ENCODE results near the gene DNAJC10. TPM values are rescaled to one million over a fixed set of nuclear protein-coding genes. Genes with fewer than 3 reads are reported as not detected.

Gene DNAJC10
- total RNA-seq, 4 donors from 2014 or later = 13.6 to 33.6 (median 22.5) TPM

- peak in 1 of 2 donors; percentile 69 for ATAC-seq
- no peaks in the 10 kb centered on the region for H3K36me3 ChIP-seq
- in situ Hi-C loops (cut with MboI; ENCODE audit: low sequenced_read_pairs in 4 of 4) = loop anchor here in 2 of 4 donors (10.0 kb wide), 1 partner anchor 201 kb away; no protein-coding TSS in a partner anchor
- intact Hi-C loops (cut with DNase I; ENCODE audit: low total_unique reads) = loop anchor here (1.0 kb wide), 1 partner anchor 196 kb away; no protein-coding TSS in a partner anchor
- H3K9me3 ChIP-seq = no peaks in the 10 kb centered on the region
- H3K4me1 ChIP-seq = no peaks in the 10 kb centered on the region
- H3K27me3 ChIP-seq = no peaks in the 10 kb centered on the region
- no peak overlapping the region for H3K27ac ChIP-seq
- no peak for DNase-seq
- no peak overlapping the region for H3K4me3 ChIP-seq
- TF ChIP-seq CTCF (IDR thresholded peaks at IDR 0.05 in 4 of 5, conservative IDR thresholded peaks at IDR 0.05 in 1 of 5) (no peak), POLR2A (IDR thresholded peaks at IDR 0.05) (no peak)
Observed at GRCh38 chr2:182784058-182784706, 68.1 kb downstream of the DNAJC10 start.

DNA sequence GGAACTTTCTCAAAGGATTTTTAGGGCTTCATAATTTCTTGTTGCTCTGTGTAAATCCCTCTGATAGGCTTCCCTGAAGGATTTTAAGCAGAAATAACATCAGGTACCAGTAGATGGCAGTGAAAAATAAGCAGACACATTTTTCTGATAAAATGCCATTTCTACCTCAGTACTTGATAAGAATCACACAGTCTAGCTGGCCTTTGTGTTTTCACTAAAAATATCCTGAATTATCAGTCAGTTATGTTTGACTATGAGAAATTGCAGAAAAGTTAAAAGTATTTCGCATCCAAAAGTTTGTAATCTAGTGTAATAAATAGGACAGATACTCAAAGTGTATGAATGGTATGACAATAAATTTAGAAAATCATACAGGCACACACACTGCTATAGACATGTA is 68.7 kb downstream of the DNAJC10 start:
- no peak for DNase-seq
- ATAC-seq = peak; percentile 54 to 78
- H3K36me3 ChIP-seq = no peaks in the 10 kb centered on the region

DNA sequence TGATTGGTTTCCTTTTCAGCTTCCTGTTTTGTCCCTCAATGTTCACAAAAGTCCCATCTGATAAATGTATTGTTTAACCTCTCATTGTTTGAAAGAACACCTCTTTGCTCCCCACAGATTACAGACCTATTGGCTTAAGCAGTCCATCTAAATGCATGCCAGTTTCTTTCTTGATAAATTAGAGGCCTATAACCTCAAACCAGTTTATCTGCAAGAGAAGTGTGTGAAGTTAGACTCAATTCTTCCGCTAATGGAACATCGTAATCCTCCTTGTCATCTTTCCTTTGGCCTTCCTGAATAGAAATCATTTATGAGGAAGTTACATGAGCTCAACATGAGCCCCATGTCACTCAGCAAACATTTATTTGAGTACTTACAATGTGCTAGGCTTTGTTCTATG is 76.4 kb downstream of the DNAJC10 start:
- intact Hi-C loops (cut with DNase I; ENCODE audit: low total_unique reads) = no loop called here
- H3K4me3 ChIP-seq = no peak overlapping the region
- no peaks in the 10 kb centered on the region for H3K36me3 ChIP-seq
- ATAC-seq (no peak), DNase-seq (no peak)
- in situ Hi-C loops (cut with MboI; ENCODE audit: low sequenced_read_pairs in 4 of 4) = no loop called here
- no peak for TF ChIP-seq CTCF (IDR thresholded peaks at IDR 0.05 in 4 of 5, conservative IDR thresholded peaks at IDR 0.05 in 1 of 5)
- TF ChIP-seq POLR2A (IDR thresholded peaks at IDR 0.05) = no peak
- H3K9me3 ChIP-seq = no peaks in the 10 kb centered on the region
- H3K4me1 ChIP-seq = no peaks in the 10 kb centered on the region
- H3K27me3 ChIP-seq = no peaks in the 10 kb centered on the region
- H3K27ac ChIP-seq = no peak overlapping the region

More for the DNA sequence above, 68.7 kb downstream of the DNAJC10 start:
- Histone ChIP-seq H3K4me3 (no peak overlapping the region), H3K4me1 (no peaks in the 10 kb centered on the region), H3K9me3 (no peaks in the 10 kb centered on the region), H3K27me3 (no peaks in the 10 kb centered on the region), H3K27ac (no peak overlapping the region)
- intact Hi-C loops (cut with DNase I; ENCODE audit: low total_unique reads) (loop anchor here (1.0 kb wide), 1 partner anchor 196 kb away; no protein-coding TSS in a partner anchor), in situ Hi-C loops (cut with MboI; ENCODE audit: low sequenced_read_pairs in 4 of 4) (loop anchor here in 3 of 4 donors (5.0 to 10.0 kb wide), 2 partner anchors 198 to 200 kb away; no protein-coding TSS in a partner anchor)
- TF ChIP-seq POLR2A (IDR thresholded peaks at IDR 0.05) (no peak), CTCF (IDR thresholded peaks at IDR 0.05 in 4 of 5, conservative IDR thresholded peaks at IDR 0.05 in 1 of 5) (peak; percentile 29 to 64 (median 59))

DNA sequence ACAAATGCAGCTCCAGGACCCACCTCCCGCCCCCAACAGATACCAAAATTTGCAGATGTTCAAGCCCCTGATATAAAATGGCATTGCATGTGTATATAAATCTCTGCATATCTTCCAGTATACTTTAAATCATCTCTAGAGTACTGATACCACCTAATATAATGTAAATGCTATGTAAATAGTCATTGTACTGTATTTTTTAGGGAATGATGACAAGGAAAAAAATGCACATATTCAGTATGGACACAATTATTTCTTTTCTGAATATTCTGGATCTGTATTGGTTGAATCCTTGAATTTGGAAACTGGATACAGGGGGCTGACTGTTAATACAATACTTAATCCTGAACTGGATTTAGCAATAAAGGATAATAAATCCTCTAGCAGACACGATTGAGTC is 82.7 kb downstream of the DNAJC10 start:
- H3K4me3 ChIP-seq = no peak overlapping the region
- H3K27me3 ChIP-seq = no peaks in the 10 kb centered on the region
- no peaks in the 10 kb centered on the region for H3K4me1 ChIP-seq
- in situ Hi-C loops (cut with MboI; ENCODE audit: low sequenced_read_pairs in 4 of 4) = no loop called here
- TF ChIP-seq POLR2A (IDR thresholded peaks at IDR 0.05) = no peak
- no peak for TF ChIP-seq CTCF (IDR thresholded peaks at IDR 0.05 in 4 of 5, conservative IDR thresholded peaks at IDR 0.05 in 1 of 5)
- no peaks in the 10 kb centered on the region for H3K36me3 ChIP-seq
- ATAC-seq = no peak
- no peaks in the 10 kb centered on the region for H3K9me3 ChIP-seq
- DNase-seq = no peak
- intact Hi-C loops (cut with DNase I; ENCODE audit: low total_unique reads) = no loop called here
- no peak overlapping the region for H3K27ac ChIP-seq
